ENCODE data around the gene DDX46. TPM values are rescaled to one million over a fixed set of nuclear protein-coding genes. Genes with fewer than 3 reads are reported as not detected.

The DDX46 gene
- total and polyA plus RNA-seq, 2 of the 8 experiments (the other 6 are each of a cell fraction or from before 2014, with no cell fraction given), result 22.6 to 110 TPM

- no peak overlapping the region for H2BK5ac ChIP-seq (ENCODE audit: low read depth, low read length)
- no peak overlapping the region for H3K4me3 ChIP-seq (ENCODE audit: extremely low read depth in 1 of 4, insufficient read depth in 2 of 4, low read depth in 3 of 4, low read length in 4 of 4)
- H3K56ac ChIP-seq (replicated peaks; ENCODE audit: insufficient read length, low read depth, low read length), result no peak overlapping the region
- no peak overlapping the region for H2BK20ac ChIP-seq (ENCODE audit: low read length)
- H4K8ac ChIP-seq (ENCODE audit: extremely low read depth, insufficient read depth, low read length), result no peak overlapping the region
- H3K4ac ChIP-seq (replicated peaks; ENCODE audit: insufficient read length, low read depth, low read length), result no peak overlapping the region
- H2BK120ac ChIP-seq (replicated peaks; ENCODE audit: low read depth, low read length), result no peak overlapping the region
- no peaks in the 10 kb centered on the region for H3K79me1 ChIP-seq (ENCODE audit: low read depth, low read length)
- 91% methylated on average over 4 of the region's 4 CpGs; no CpG with 5 or more reads in 1 of the 2 experiments for WGBS, 2 experiments (ENCODE audit: extremely low coverage in 1 of 2, insufficient coverage in 1 of 2, insufficient read length in 1 of 2, insufficient replicate concordance in 2 of 2, low coverage in 1 of 2, low lambda C conversion rate in 2 of 2, missing lambda C conversion rate in 1 of 2)
- no peak overlapping the region for H2BK15ac ChIP-seq (ENCODE audit: low read length)
- H2AK5ac ChIP-seq (ENCODE audit: low read depth, low read length), result no peak overlapping the region
- H4K20me1 ChIP-seq (replicated peaks in 1 of 2; ENCODE audit: control insufficient read depth in 1 of 2, insufficient read depth in 2 of 2, low read length in 2 of 2), result peaks cover 0 to 2% of the 10 kb centered on the region in 2 experiments
- CTCF ChIA-PET (ENCODE audit: partially characterized antibody), result interaction anchor here (0.6 to 2.2 kb wide), 5 partner anchors 22 to 544 kb away, joined by 3 to 17 read pairs (median 3); no protein-coding TSS in a partner anchor
- H4K5ac ChIP-seq (ENCODE audit: insufficient read length, low read depth, low read length), result no peak overlapping the region
- no peak overlapping the region for H3K4me2 ChIP-seq (ENCODE audit: insufficient read depth in 1 of 2, low read depth in 2 of 2, low read length in 2 of 2)
- DNase-seq (ENCODE audit: low read depth in 1 of 2, low spot score in 2 of 2), result no peak
- H3K18ac ChIP-seq (ENCODE audit: extremely low read depth, low read length), result no peak overlapping the region
- H2AFZ ChIP-seq (ENCODE audit: low read length), result no peak overlapping the region
- H3K23me2 ChIP-seq (ENCODE audit: low read depth, low read length), result 0 out of 2 replicates have a peak, but pooled peaks cover 3% of the 10 kb centered on the region
- no peak overlapping the region for H3K27ac ChIP-seq (ENCODE audit: low read depth, low read length)
- no peaks in the 10 kb centered on the region for H3K4me1 ChIP-seq (replicated peaks in 1 of 4; ENCODE audit: control insufficient read depth in 3 of 4, insufficient read depth in 4 of 4, low read length in 3 of 4)
- H2BK12ac ChIP-seq (ENCODE audit: low read depth, low read length), result no peak overlapping the region
- no peak overlapping the region for H3K14ac ChIP-seq (ENCODE audit: insufficient read length)
- no peak overlapping the region for H3K9ac ChIP-seq (replicated peaks in 1 of 4; ENCODE audit: extremely low read depth in 1 of 4, low read depth in 3 of 4, low read length in 3 of 4)
- no peak for FAIRE-seq
- no peak overlapping the region for H4K91ac ChIP-seq (replicated peaks; ENCODE audit: insufficient read length, low read length)
- H3K9me3 ChIP-seq (ENCODE audit: insufficient read depth in 2 of 2, low read depth in 1 of 2, low read length in 1 of 2), result no peaks in the 10 kb centered on the region
- POLR2A ChIA-PET (ENCODE audit: partially characterized antibody), result interaction anchor here (0.6 to 2.9 kb wide), 4 partner anchors 9 to 284 kb away, joined by 3 to 14 read pairs (median 3); partner anchors contain the start of gene DDX46
- H3K23ac ChIP-seq (ENCODE audit: insufficient read length), result no peak overlapping the region
- no peaks in the 10 kb centered on the region for H3K27me3 ChIP-seq (replicated peaks in 1 of 4; ENCODE audit: control insufficient read depth in 3 of 4, extremely low read depth in 1 of 4, insufficient read depth in 3 of 4, low read length in 3 of 4)
- peaks cover 3 to 16% of the 10 kb centered on the region in 2 experiments; a peak in 3 of 4 replicates for H3K79me2 ChIP-seq (ENCODE audit: control insufficient read depth in 1 of 2, insufficient read depth in 2 of 2, low read length in 2 of 2)
- H3K36me3 ChIP-seq (ENCODE audit: control insufficient read depth in 2 of 4, insufficient read depth in 4 of 4, low read length in 3 of 4), result no peaks in the 10 kb centered on the region
- TF ChIP-seq SIX5 (IDR thresholded peaks at IDR 0.05; ENCODE audit: low read depth, low read length) (no peak), CBX5 (IDR thresholded peaks at IDR 0.05; ENCODE audit: low read depth, low read length) (no peak), BACH1 (IDR thresholded peaks at IDR 0.05; ENCODE audit: low read length) (no peak), KDM1A (IDR thresholded peaks at IDR 0.05; ENCODE audit: borderline replicate concordance, low read length) (no peak), TAF7 (optimal IDR thresholded peaks at IDR 0.05; ENCODE audit: borderline replicate concordance, low read depth, low read length) (no peak), E2F6 (IDR thresholded peaks at IDR 0.05) (no peak), GTF2F1 (IDR thresholded peaks at IDR 0.05; ENCODE audit: borderline replicate concordance, low read depth, low read length) (no peak), FOSL1 (IDR thresholded peaks at IDR 0.05; ENCODE audit: insufficient read depth, low read depth, low read length) (no peak), CEBPB (IDR thresholded peaks at IDR 0.05; ENCODE audit: low read depth, low read length) (no peak; the same call in 1 of the 2 replicates), MAX (IDR thresholded peaks at IDR 0.05) (no peak)
Measured at GRCh38 chr5:134735243-134735642, 23.3 kb upstream of the DDX46 start.
